GM21367 (cell line): ENCODE data around the gene SF3B3.
"Not testable (repeated sequence)": the region's sequence is repeated elsewhere in the genome, so short reads cannot be mapped to it uniquely, and the experiment has no call there.

Experiments
- ATAC-seq: cut with Tn5 transposase; IDR thresholded peaks from one replicate; pipeline ENCODE4 v1.9.1; 2021; ENCODE audit not compliant: unreplicated experiment

The SF3B3 gene

GRCh38 chr16:70614208-70614951 lies 90.8 kb downstream of the SF3B3 start:
- no peak for ATAC-seq

- no peak for ATAC-seq
Observed at GRCh38 chr16:70615945-70616344, 92.3 kb downstream of the SF3B3 start.

- ATAC-seq = not testable (repeated sequence)
Observed at GRCh38 chr16:70621864-70622263, 98.2 kb downstream of the SF3B3 start.
